Measurements from ENCODE around the gene NPY1R.

NPY1R gene

GRCh38 chr4:163317110-163317509 lies 15.3 kb downstream of the NPY1R start:
- no peak for ATAC-seq (ENCODE audit: low read depth)
- Mint-ChIP-seq H3K9me3 (peaks cover 16% of the 10 kb centered on the region), H3K27ac (no peak overlapping the region), H3K4me1 (no peaks in the 10 kb centered on the region), H3K27me3 (peaks cover 8% of the 10 kb centered on the region), H3K4me3 (no peak overlapping the region), H3K36me3 (peaks cover 2% of the 10 kb centered on the region)
- no peak for DNase-seq (ENCODE audit: low spot score in 2 of 2)

GRCh38 chr4:163309466-163309865 lies 22.9 kb downstream of the NPY1R start:
- Mint-ChIP-seq H3K27me3 (peaks cover 3% of the 10 kb centered on the region), H3K27ac (no peak overlapping the region), H3K9me3 (peaks cover 3% of the 10 kb centered on the region), H3K4me3 (no peak overlapping the region), H3K36me3 (peaks cover 2% of the 10 kb centered on the region), H3K4me1 (peaks cover 2% of the 10 kb centered on the region)
- ATAC-seq (ENCODE audit: low read depth) (no peak), DNase-seq (ENCODE audit: low spot score in 2 of 2) (no peak)

GRCh38 chr4:163303069-163303468 lies 29.3 kb downstream of the NPY1R start:
- Mint-ChIP-seq H3K27ac (no peak overlapping the region), H3K27me3 (no peaks in the 10 kb centered on the region), H3K4me1 (peaks cover 2% of the 10 kb centered on the region), H3K9me3 (peaks cover 1% of the 10 kb centered on the region), H3K4me3 (no peak overlapping the region), H3K36me3 (no peaks in the 10 kb centered on the region)
- ATAC-seq (ENCODE audit: low read depth) (no peak), DNase-seq (ENCODE audit: low spot score in 2 of 2) (no peak)

- H3K4me3 Mint-ChIP-seq, result no peak overlapping the region
- no peaks in the 10 kb centered on the region for H3K27me3 Mint-ChIP-seq
- H3K4me1 Mint-ChIP-seq, result no peaks in the 10 kb centered on the region
- ATAC-seq (ENCODE audit: low read depth) (no peak), DNase-seq (ENCODE audit: low spot score in 2 of 2) (no peak)
- H3K27ac Mint-ChIP-seq, result no peak overlapping the region
- no peaks in the 10 kb centered on the region for H3K36me3 Mint-ChIP-seq
- peaks cover 1% of the 10 kb centered on the region for H3K9me3 Mint-ChIP-seq
Measured at GRCh38 chr4:163300445-163300844, 32.0 kb downstream of the NPY1R start.

- Mint-ChIP-seq H3K4me3 (no peak overlapping the region), H3K27ac (no peak overlapping the region), H3K27me3 (peaks cover 5% of the 10 kb centered on the region), H3K9me3 (peaks cover 1% of the 10 kb centered on the region), H3K4me1 (no peaks in the 10 kb centered on the region), H3K36me3 (no peaks in the 10 kb centered on the region)
- no peak for ATAC-seq (ENCODE audit: low read depth)
- DNase-seq (ENCODE audit: low spot score in 2 of 2), result no peak
Measured at GRCh38 chr4:163295138-163295537, 37.3 kb downstream of the NPY1R start.

GRCh38 chr4:163284304-163284703 lies 48.1 kb downstream of the NPY1R start:
- Mint-ChIP-seq H3K4me3 (no peak overlapping the region), H3K36me3 (no peaks in the 10 kb centered on the region), H3K27me3 (peaks cover 3% of the 10 kb centered on the region), H3K27ac (no peak overlapping the region), H3K4me1 (no peaks in the 10 kb centered on the region), H3K9me3 (peaks cover 13% of the 10 kb centered on the region)
- DNase-seq (ENCODE audit: low spot score in 2 of 2) (no peak), ATAC-seq (ENCODE audit: low read depth) (no peak)

- no peaks in the 10 kb centered on the region for H3K36me3 Mint-ChIP-seq
- H3K4me3 Mint-ChIP-seq, result no peak overlapping the region
- H3K27me3 Mint-ChIP-seq, result peaks cover 4% of the 10 kb centered on the region
- DNase-seq (ENCODE audit: low spot score in 2 of 2), result no peak
- peaks cover 13% of the 10 kb centered on the region for H3K9me3 Mint-ChIP-seq
- ATAC-seq (ENCODE audit: low read depth), result no peak
- no peak overlapping the region for H3K27ac Mint-ChIP-seq
- H3K4me1 Mint-ChIP-seq, result no peaks in the 10 kb centered on the region
Measured at GRCh38 chr4:163280703-163281519, 51.5 kb downstream of the NPY1R start.

- Mint-ChIP-seq H3K27me3 (peaks cover 6% of the 10 kb centered on the region), H3K4me1 (no peaks in the 10 kb centered on the region), H3K36me3 (no peaks in the 10 kb centered on the region), H3K4me3 (no peak overlapping the region), H3K27ac (no peak overlapping the region), H3K9me3 (peaks cover 7% of the 10 kb centered on the region)
- no peak for DNase-seq (ENCODE audit: low spot score in 2 of 2)
- ATAC-seq (ENCODE audit: low read depth), result no peak
Measured at GRCh38 chr4:163279713-163280112, 52.7 kb downstream of the NPY1R start.

- no peaks in the 10 kb centered on the region for H3K4me1 Mint-ChIP-seq
- no peak overlapping the region for H3K4me3 Mint-ChIP-seq
- DNase-seq (ENCODE audit: low spot score in 2 of 2) (no peak), ATAC-seq (ENCODE audit: low read depth) (no peak)
- H3K36me3 Mint-ChIP-seq, result no peaks in the 10 kb centered on the region
- peaks cover 11% of the 10 kb centered on the region for H3K27me3 Mint-ChIP-seq
- no peaks in the 10 kb centered on the region for H3K9me3 Mint-ChIP-seq
- H3K27ac Mint-ChIP-seq, result no peak overlapping the region
Measured at GRCh38 chr4:163274861-163275260, 57.5 kb downstream of the NPY1R start.
